HEK293T (cell line): Measurements from ENCODE around the gene PDLIM3.

ENCODE experiments used
- CTCF ChIA-PET: fragments of 350-600 bp; formaldehyde crosslinking; extraction: SDS; loops from one replicate; lab custom pipeline; 2021; ENCODE audit warnings: antibody characterized with exemption, inconsistent platforms; lab: Yijun Ruan, JAX
- POLR2A ChIA-PET: fragments of 350-600 bp; formaldehyde crosslinking; extraction: SDS; loops from one replicate; lab custom pipeline; 2020; ENCODE audit warnings: antibody characterized with exemption, inconsistent platforms; lab: Yijun Ruan, JAX
- DNase-seq: peaks from one replicate; pipeline ENCODE4 v3.0.0; 2012; ENCODE audit warnings: mixed read lengths; ENCODE audit errors: extremely low spot score
- ARNT ChIP-seq: fragments of 450-650 bp; IDR thresholded peaks from 2 replicates; pipeline ENCODE4 v1.6.1; 2017; ENCODE audit warnings: mild to moderate bottlenecking
- BHLHE40 ChIP-seq: fragments of 450-650 bp; IDR thresholded peaks from 2 replicates; pipeline ENCODE4 v1.6.1; 2016; ENCODE audit warnings: mild to moderate bottlenecking, moderate library complexity, borderline replicate concordance
- CTBP1 ChIP-seq: fragments of 450-650 bp; IDR thresholded peaks from 2 replicates; pipeline ENCODE4 v1.6.1; 2016; ENCODE audit warnings: borderline replicate concordance
- ELF4 ChIP-seq: fragments of 450-650 bp; IDR thresholded peaks from 2 replicates; pipeline ENCODE4 v1.6.1; 2017; ENCODE audit warnings: antibody characterized with exemption
- FOXA1 ChIP-seq: fragments of 450-650 bp; IDR thresholded peaks from 2 replicates; pipeline ENCODE4 v1.6.1; 2016; ENCODE audit warnings: mild to moderate bottlenecking
- FOXK2 ChIP-seq: fragments of 450-650 bp; IDR thresholded peaks from 2 replicates; pipeline ENCODE4 v1.6.1; 2016; ENCODE audit warnings: mild to moderate bottlenecking
- FOXM1 ChIP-seq: fragments of 450-650 bp; IDR thresholded peaks from 2 replicates; pipeline ENCODE4 v1.6.1; 2017; ENCODE audit warnings: mild to moderate bottlenecking, borderline replicate concordance
- HDGF ChIP-seq: fragments of 450-650 bp; IDR thresholded peaks from 2 replicates; pipeline ENCODE4 v1.6.1; 2017; ENCODE audit warnings: antibody characterized with exemption, borderline replicate concordance
- L3MBTL2 ChIP-seq: fragments of 450-650 bp; conservative IDR thresholded peaks from 2 replicates; pipeline ENCODE4 v1.6.1; 2016; ENCODE audit warnings: mild to moderate bottlenecking
- LEF1 ChIP-seq: fragments of 450-650 bp; IDR thresholded peaks from 2 replicates; pipeline ENCODE4 v1.6.1; 2017; ENCODE audit warnings: mild to moderate bottlenecking, borderline replicate concordance
- NFRKB ChIP-seq: fragments of 450-650 bp; IDR thresholded peaks from 2 replicates; pipeline ENCODE4 v1.6.1; 2016; ENCODE audit warnings: mild to moderate bottlenecking, moderate library complexity
- PKNOX1 ChIP-seq: fragments of 450-650 bp; IDR thresholded peaks from 2 replicates; pipeline ENCODE4 v1.6.1; 2016
- SP1 ChIP-seq: fragments of 450-650 bp; IDR thresholded peaks from 2 replicates; pipeline ENCODE4 v1.6.1; 2017
- SUZ12 ChIP-seq: fragments of 450-650 bp; IDR thresholded peaks from 2 replicates; pipeline ENCODE4 v1.6.1; 2016; ENCODE audit warnings: mild to moderate bottlenecking
- TARDBP ChIP-seq: fragments of 450-650 bp; IDR thresholded peaks from 2 replicates; pipeline ENCODE4 v1.6.1; 2016
- ZNF384 ChIP-seq: fragments of 450-650 bp; IDR thresholded peaks from 2 replicates; pipeline ENCODE4 v1.6.1; 2016

The PDLIM3 gene

GRCh38 chr4:185534866-185535611 is at the start of gene PDLIM3:
PDLIM3 (minus strand) TSS chr4:185535507; CDS start chr4:185535434, 73 bp downstream.
- ChIA-PET POLR2A (interaction anchor here (0.6 to 2.1 kb wide), 14 partner anchors 10 to 64 kb away, joined by 3 to 11 read pairs (median 4); no protein-coding TSS in a partner anchor), CTCF (interaction anchor here (0.5 to 1.8 kb wide), 4 partner anchors 25 to 330 kb away, joined by 3 to 9 read pairs (median 5); no protein-coding TSS in a partner anchor)
- no peak for TF ChIP-seq SP1
- TF ChIP-seq BHLHE40, result no peak
- TF ChIP-seq FOXA1, result no peak
- no peak for TF ChIP-seq ARNT
- no peak for TF ChIP-seq HDGF
- no peak for TF ChIP-seq LEF1
- peak; percentile 76 for DNase-seq

GRCh38 chr4:185583813-185584212 is 48.5 kb upstream of the PDLIM3 start:
- no peak for TF ChIP-seq LEF1
- no peak for TF ChIP-seq FOXM1
- no peak for TF ChIP-seq NFRKB
- TF ChIP-seq FOXA1, result no peak
- TF ChIP-seq SP1, result no peak
- no peak for TF ChIP-seq ARNT
- TF ChIP-seq CTBP1, result no peak
- no peak for TF ChIP-seq ZNF384
- no peak for TF ChIP-seq SUZ12
- TF ChIP-seq BHLHE40, result no peak
- POLR2A ChIA-PET, result no interaction called here
- no peak for DNase-seq
- CTCF ChIA-PET, result no interaction called here

- DNase-seq, result no peak
- ChIA-PET POLR2A (interaction anchor here (1.5 kb wide), 1 partner anchor 9 kb away, joined by 8 read pairs; no protein-coding TSS in a partner anchor), CTCF (interaction anchor here (0.5 to 1.1 kb wide), 3 partner anchors 9 to 58 kb away, joined by 3 read pairs; no protein-coding TSS in a partner anchor)
- TF ChIP-seq FOXA1 (no peak), ELF4 (no peak), TARDBP (no peak), BHLHE40 (no peak), ARNT (no peak), PKNOX1 (no peak), NFRKB (no peak), FOXM1 (no peak), LEF1 (no peak), CTBP1 (no peak)
These were observed 47.5 kb upstream of the PDLIM3 start for GRCh38 chr4:185582651-185583400.

GRCh38 chr4:185580699-185581098 is 45.4 kb upstream of the PDLIM3 start:
- POLR2A ChIA-PET, result interaction anchor here (1.0 to 1.2 kb wide), 3 partner anchors 20 to 155 kb away, joined by 3 to 4 read pairs (median 3); partner anchors contain the start of genes PDLIM3 and UFSP2
- CTCF ChIA-PET, result interaction anchor here (0.6 kb wide), 1 partner anchor 446 kb away, joined by 3 read pairs; no protein-coding TSS in a partner anchor
- TF ChIP-seq FOXK2 (no peak), SUZ12 (no peak), BHLHE40 (no peak), NFRKB (no peak), FOXA1 (no peak), PKNOX1 (no peak), HDGF (no peak), ELF4 (no peak), ARNT (no peak), CTBP1 (no peak), ZNF384 (no peak), LEF1 (no peak), SP1 (no peak), TARDBP (no peak), FOXM1 (no peak)

GRCh38 chr4:185578284-185578683 is 43.0 kb upstream of the PDLIM3 start:
- CTCF ChIA-PET, result interaction anchor here (0.5 to 0.9 kb wide), 3 partner anchors 20 to 393 kb away, joined by 3 to 5 read pairs (median 3); no protein-coding TSS in a partner anchor
- TF ChIP-seq L3MBTL2, result no peak
- TF ChIP-seq CTBP1, result no peak
- TF ChIP-seq ZNF384, result no peak
- no peak for TF ChIP-seq ELF4
- POLR2A ChIA-PET, result interaction anchor here (0.7 to 1.8 kb wide), 3 partner anchors 18 to 182 kb away, joined by 3 to 7 read pairs (median 4); partner anchors contain the start of genes ANKRD37 and PDLIM3
- DNase-seq, result no peak

More at GRCh38 chr4:185580699-185581098, 45.4 kb upstream of the PDLIM3 start:
- DNase-seq, result no peak

- no peak for TF ChIP-seq PKNOX1
- TF ChIP-seq ARNT, result no peak
- no peak for DNase-seq
- ChIA-PET POLR2A (no interaction called here), CTCF (interaction anchor here (0.5 to 0.9 kb wide), 3 partner anchors 21 to 392 kb away, joined by 3 to 5 read pairs (median 3); no protein-coding TSS in a partner anchor)
These were observed 41.9 kb upstream of the PDLIM3 start for GRCh38 chr4:185576962-185577950.
